AG09309 (cell line): ENCODE data around the gene YLPM1.
A peak's percentile ranks its signal among the peaks of the same experiment; 100 is the strongest.

Experiments
- DNase-seq: peaks from one replicate; pipeline ENCODE4 v3.0.0-alpha.2; 2010; ENCODE audit warnings: low read depth
- H3K4me3 ChIP-seq: 2 replicates; pipeline ENCODE4 v1.5.1; 2011; ENCODE audit warnings: mild to moderate bottlenecking, low read depth, low read length, moderate library complexity; ENCODE audit not compliant: control insufficient read depth
- TF ChIP-seq, protein P1 (sequence below): IDR thresholded peaks from 2 replicates; pipeline ENCODE4 v1.5.1; 2011; ENCODE audit warnings: mild to moderate bottlenecking, low read depth, low read length, inconsistent platforms; ENCODE audit not compliant: insufficient read depth, control insufficient read depth; ENCODE audit errors: missing control alignments

The YLPM1 gene

GRCh38 chr14:74856366-74856765 lies 93.2 kb downstream of the YLPM1 start:
- no peak for DNase-seq
- TF ChIP-seq, protein P1, sequence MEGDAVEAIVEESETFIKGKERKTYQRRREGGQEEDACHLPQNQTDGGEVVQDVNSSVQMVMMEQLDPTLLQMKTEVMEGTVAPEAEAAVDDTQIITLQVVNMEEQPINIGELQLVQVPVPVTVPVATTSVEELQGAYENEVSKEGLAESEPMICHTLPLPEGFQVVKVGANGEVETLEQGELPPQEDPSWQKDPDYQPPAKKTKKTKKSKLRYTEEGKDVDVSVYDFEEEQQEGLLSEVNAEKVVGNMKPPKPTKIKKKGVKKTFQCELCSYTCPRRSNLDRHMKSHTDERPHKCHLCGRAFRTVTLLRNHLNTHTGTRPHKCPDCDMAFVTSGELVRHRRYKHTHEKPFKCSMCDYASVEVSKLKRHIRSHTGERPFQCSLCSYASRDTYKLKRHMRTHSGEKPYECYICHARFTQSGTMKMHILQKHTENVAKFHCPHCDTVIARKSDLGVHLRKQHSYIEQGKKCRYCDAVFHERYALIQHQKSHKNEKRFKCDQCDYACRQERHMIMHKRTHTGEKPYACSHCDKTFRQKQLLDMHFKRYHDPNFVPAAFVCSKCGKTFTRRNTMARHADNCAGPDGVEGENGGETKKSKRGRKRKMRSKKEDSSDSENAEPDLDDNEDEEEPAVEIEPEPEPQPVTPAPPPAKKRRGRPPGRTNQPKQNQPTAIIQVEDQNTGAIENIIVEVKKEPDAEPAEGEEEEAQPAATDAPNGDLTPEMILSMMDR: no peak
- no peak overlapping the region for H3K4me3 ChIP-seq

- no peak for DNase-seq
- no peak overlapping the region for H3K4me3 ChIP-seq
- TF ChIP-seq, protein P1: no peak
Observed at GRCh38 chr14:74858022-74858421, 94.9 kb downstream of the YLPM1 start.

- no peak for DNase-seq
- H3K4me3 ChIP-seq: no peak overlapping the region
- TF ChIP-seq, protein P1: no peak
Observed at GRCh38 chr14:74859757-74860552, 96.8 kb downstream of the YLPM1 start.

DNA sequence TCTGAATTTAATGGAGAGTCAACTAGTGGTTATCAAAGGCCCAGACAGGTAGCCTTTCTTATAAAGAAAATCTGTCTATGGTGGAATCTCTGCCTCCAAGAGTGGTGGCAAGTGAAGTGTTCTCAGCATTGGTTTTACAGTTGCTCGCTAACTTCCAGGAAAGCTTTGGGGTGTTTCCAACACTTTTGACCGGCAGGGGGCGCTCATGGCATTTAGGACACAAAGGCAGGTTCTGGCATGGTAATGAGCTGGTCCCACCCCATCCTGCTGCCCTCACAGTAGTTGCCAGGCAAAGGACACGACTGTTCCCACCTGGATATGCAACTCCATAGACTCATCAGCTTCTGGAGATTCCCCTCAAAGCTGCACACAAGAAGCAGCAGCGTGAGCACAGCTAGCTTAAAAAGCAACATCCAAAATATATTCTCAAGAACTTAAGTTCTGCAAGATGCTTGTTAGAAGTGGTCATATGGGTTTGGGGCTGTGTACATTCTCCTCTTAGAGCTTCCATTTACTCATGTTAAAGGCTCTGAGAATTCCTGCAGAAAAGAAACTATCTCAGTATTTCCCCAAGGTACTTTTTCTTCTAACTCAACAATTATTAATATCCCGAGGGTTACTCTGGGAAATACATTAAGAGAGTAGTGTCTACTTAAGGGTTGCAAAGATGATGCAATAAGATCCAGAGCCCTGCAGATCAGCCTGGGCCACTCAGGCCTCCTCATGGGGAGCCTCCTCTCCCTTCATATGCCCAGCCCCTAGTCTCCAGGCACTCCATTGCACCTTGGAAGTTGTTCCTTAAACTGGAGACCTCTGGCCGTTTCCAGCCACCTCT lies 98.0 kb downstream of the YLPM1 start:
- DNase-seq: no peak
- H3K4me3 ChIP-seq: no peak overlapping the region
- TF ChIP-seq, protein P1: peak; percentile 84

DNA sequence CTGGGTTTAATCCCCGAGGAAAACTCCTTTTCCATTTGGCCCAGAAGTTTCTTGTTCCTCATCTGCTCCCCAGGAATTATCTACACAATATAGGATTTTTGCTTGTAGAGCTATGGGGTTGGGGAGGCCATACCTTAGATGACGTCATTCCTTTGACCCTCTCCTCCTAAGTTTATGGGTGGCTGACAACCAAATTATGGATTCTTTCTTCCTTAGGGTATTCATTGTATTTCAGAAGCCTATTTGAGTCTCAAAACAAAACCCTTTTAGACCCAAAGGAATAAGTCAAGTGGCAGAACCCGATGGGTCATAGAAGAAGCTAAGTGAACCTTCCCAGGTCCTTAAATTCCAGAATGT lies 98.6 kb downstream of the YLPM1 start:
- no peak for DNase-seq

DNA sequence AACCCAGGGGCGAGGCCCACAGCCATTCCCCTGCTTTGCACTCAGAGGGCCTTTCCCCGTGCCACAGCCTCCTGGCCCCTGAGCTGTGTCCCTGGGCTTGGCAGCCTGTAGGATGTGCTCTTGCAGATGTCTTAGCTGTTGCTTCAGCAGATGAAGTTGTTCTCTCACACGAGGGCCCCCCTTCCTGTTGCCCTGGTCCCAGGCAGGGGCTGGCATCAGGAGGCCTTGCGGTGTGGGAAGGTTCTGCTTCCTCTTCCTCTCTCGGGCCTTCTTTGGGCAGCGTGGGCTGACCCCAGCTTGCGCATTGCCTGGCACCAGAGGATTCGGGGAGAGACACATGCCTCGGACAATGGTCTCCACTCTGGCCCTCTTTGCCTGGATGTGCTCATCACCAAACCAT lies 100.2 kb downstream of the YLPM1 start:
- TF ChIP-seq, protein P1: no peak
- H3K4me3 ChIP-seq: no peak overlapping the region
- DNase-seq: no peak

More for the DNA sequence above, 98.6 kb downstream of the YLPM1 start:
- TF ChIP-seq, protein P1: no peak
- no peak overlapping the region for H3K4me3 ChIP-seq
